ENCODE results near the gene KDM4C. TPM values are rescaled to one million over a fixed set of nuclear protein-coding genes. Genes with fewer than 3 reads are reported as not detected.
A peak's percentile ranks its signal among the peaks of the same experiment; 100 is the strongest.
"Not testable (repeated sequence)": the region's sequence is repeated elsewhere in the genome, so short reads cannot be mapped to it uniquely, and the experiment has no call there.

Gene KDM4C
- total RNA-seq, 2 donors from 2014 or later: 46.6 to 70.9 TPM

- Mint-ChIP-seq H3K4me3 (no peak overlapping the region), H3K27ac (no peak overlapping the region), H3K9me3 (no peaks in the 10 kb centered on the region), H3K36me3 (ENCODE audit: low read depth) (peaks cover 76% of the 10 kb centered on the region), H3K27me3 (no peaks in the 10 kb centered on the region), H3K4me1 (no peaks in the 10 kb centered on the region)
- ATAC-seq (replicated peaks): no peak
Observed at GRCh38 chr9:7009065-7009464, 251.3 kb downstream of the KDM4C start.

- Mint-ChIP-seq H3K4me1 (no peaks in the 10 kb centered on the region), H3K36me3 (ENCODE audit: low read depth) (peaks cover 88% of the 10 kb centered on the region), H3K9me3 (no peaks in the 10 kb centered on the region), H3K4me3 (no peak overlapping the region), H3K27me3 (no peaks in the 10 kb centered on the region), H3K27ac (peak overlapping the region; percentile 48)
- ATAC-seq (replicated peaks): peak; percentile 28
Observed at GRCh38 chr9:7011395-7012067, 253.8 kb downstream of the KDM4C start.

DNA sequence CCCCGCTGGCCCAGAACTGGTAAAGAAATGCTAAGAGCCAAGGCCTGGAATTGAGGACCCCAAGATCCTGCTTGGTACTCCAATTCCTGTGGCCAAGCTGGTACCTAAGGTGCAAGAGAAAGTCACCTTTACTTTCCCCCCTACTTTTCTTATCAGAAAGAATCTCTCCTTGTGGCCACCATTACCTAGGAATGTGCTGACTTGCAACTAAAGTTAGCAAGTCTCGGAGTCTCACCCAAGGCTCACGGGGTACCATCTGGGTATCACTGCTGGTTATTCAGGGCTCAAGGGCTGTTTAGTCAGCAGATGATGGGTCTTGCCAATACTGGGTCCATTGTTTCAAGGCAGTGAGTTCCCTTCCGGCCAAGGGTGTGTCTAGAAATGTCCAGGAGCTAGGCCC, 270.2 kb downstream of the KDM4C start:
- Mint-ChIP-seq H3K36me3 (ENCODE audit: low read depth) (peaks cover 58% of the 10 kb centered on the region), H3K27me3 (no peaks in the 10 kb centered on the region), H3K9me3 (no peaks in the 10 kb centered on the region), H3K4me1 (peaks cover 2% of the 10 kb centered on the region), H3K27ac (no peak overlapping the region), H3K4me3 (no peak overlapping the region)
- no peak for ATAC-seq (replicated peaks)

GRCh38 chr9:7028591-7028990, 270.8 kb downstream of the KDM4C start:
- Mint-ChIP-seq H3K27me3 (no peaks in the 10 kb centered on the region), H3K4me1 (no peaks in the 10 kb centered on the region), H3K36me3 (ENCODE audit: low read depth) (peaks cover 57% of the 10 kb centered on the region), H3K4me3 (no peak overlapping the region), H3K27ac (no peak overlapping the region), H3K9me3 (no peaks in the 10 kb centered on the region)
- ATAC-seq (replicated peaks): no peak

- H3K4me1 Mint-ChIP-seq; H3K27me3 Mint-ChIP-seq; ATAC-seq (replicated peaks); H3K9me3 Mint-ChIP-seq; H3K4me3 Mint-ChIP-seq; H3K27ac Mint-ChIP-seq: not testable (repeated sequence)
- peaks cover 54% of the 10 kb centered on the region for H3K36me3 Mint-ChIP-seq (ENCODE audit: low read depth)
Observed at GRCh38 chr9:7030943-7031342, 273.2 kb downstream of the KDM4C start.

DNA sequence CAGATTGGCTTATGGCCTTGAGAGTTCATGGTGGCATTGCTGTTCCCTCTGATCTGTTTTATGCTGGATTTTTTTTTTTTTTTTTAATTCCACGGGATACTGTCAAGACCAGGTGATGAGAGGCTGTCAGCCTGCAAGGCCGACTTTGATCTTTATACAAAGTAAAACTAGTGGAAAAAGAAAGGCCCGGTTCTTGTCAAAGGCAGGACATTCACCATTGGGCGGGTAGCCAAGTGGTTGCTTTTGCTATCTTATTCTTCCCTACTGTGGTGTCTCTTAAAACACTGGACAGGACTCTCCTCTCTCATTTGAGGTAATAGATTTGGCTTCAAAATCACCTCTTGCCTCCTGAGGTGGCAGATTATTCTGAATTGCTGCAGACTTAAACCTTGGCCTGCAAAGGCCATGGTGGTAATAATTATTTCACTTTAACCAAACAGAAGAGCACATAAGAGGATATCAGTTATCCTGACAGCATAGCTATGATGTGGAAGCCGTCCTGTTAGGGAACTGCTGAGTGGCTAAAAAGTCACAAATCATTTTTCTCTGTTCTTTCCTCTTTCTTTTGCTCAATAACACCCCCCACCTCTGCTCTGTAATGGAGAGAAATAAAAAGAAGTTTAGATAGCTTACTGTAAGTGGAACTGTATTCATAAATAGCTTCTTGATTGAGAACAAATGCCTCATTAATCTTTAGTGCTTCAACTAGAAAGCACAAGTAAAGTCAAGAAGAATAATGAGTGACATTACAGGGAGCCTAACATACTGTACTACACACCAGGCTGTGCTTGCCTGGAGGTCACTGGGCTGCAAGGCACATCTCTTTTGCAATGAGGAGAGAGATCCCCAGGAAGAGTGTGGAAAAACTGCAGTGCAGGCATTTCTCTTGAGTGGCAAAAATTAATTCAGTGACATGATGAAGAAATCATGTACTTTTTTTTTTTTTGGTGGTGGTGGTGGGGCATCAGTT, 275.6 kb downstream of the KDM4C start:
- no peak overlapping the region for H3K4me3 Mint-ChIP-seq
- H3K4me1 Mint-ChIP-seq: no peaks in the 10 kb centered on the region
- H3K9me3 Mint-ChIP-seq: no peaks in the 10 kb centered on the region
- no peaks in the 10 kb centered on the region for H3K27me3 Mint-ChIP-seq
- peaks cover 50% of the 10 kb centered on the region for H3K36me3 Mint-ChIP-seq (ENCODE audit: low read depth)
- ATAC-seq (replicated peaks): no peak
- H3K27ac Mint-ChIP-seq: no peak overlapping the region

DNA sequence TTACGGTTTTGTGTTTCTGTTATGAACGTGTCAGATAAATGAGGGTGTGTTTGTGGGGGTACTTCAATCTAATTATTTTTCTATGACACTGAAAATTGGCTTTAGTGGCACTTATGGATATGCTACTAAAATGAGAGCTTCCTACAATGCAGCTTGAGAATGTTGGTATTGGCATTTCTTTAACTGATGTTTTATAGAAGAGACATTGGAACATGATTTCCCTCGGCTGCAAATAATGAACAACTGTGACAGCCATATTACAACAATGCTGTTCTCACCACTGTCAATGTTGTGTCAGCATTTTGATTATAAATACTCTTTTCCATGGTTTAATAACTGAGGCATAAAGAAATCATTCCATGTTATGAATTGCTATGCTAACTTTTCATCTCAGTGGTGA, 279.4 kb downstream of the KDM4C start:
- Mint-ChIP-seq H3K9me3 (no peaks in the 10 kb centered on the region), H3K4me3 (no peak overlapping the region), H3K27ac (no peak overlapping the region)

GRCh38 chr9:7042124-7042523, 284.4 kb downstream of the KDM4C start:
- ATAC-seq (replicated peaks): no peak
- Mint-ChIP-seq H3K36me3 (ENCODE audit: low read depth) (peaks cover 60% of the 10 kb centered on the region), H3K27me3 (no peaks in the 10 kb centered on the region), H3K4me1 (peaks cover 14% of the 10 kb centered on the region), H3K4me3 (no peak overlapping the region), H3K9me3 (no peaks in the 10 kb centered on the region), H3K27ac (no peak overlapping the region)

More for the DNA sequence above, 279.4 kb downstream of the KDM4C start:
- H3K4me1 Mint-ChIP-seq: no peaks in the 10 kb centered on the region
- peaks cover 73% of the 10 kb centered on the region for H3K36me3 Mint-ChIP-seq (ENCODE audit: low read depth)
- ATAC-seq (replicated peaks): no peak
- H3K27me3 Mint-ChIP-seq: no peaks in the 10 kb centered on the region

GRCh38 chr9:7045361-7045760, 287.6 kb downstream of the KDM4C start:
- no peaks in the 10 kb centered on the region for H3K27me3 Mint-ChIP-seq
- H3K4me1 Mint-ChIP-seq: peaks cover 14% of the 10 kb centered on the region
- H3K4me3 Mint-ChIP-seq: no peak overlapping the region
- H3K36me3 Mint-ChIP-seq (ENCODE audit: low read depth): peaks cover 75% of the 10 kb centered on the region
- no peaks in the 10 kb centered on the region for H3K9me3 Mint-ChIP-seq
- no peak overlapping the region for H3K27ac Mint-ChIP-seq
- ATAC-seq (replicated peaks): no peak

DNA sequence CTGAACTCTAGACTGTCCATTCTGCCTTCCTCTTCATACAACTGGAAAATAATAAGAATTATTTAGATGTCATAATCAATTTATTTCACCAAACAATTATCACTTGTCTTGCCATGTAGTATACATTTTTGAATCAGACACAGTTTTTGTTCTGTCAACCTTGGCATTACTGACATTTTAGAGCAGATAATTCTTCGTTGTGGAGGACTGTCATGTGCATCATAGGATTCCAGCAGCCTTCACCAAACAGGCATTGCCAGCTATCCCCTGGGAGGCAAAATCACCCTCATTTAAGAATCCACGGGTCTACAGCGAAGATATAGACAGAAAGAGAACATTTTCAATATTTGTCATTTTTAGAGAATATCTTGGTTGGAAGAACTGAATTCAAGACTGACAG, 293.9 kb downstream of the KDM4C start:
- no peaks in the 10 kb centered on the region for H3K9me3 Mint-ChIP-seq
- H3K4me1 Mint-ChIP-seq: peaks cover 14% of the 10 kb centered on the region
- no peak overlapping the region for H3K4me3 Mint-ChIP-seq
- no peak for ATAC-seq (replicated peaks)
- no peak overlapping the region for H3K27ac Mint-ChIP-seq
- no peaks in the 10 kb centered on the region for H3K27me3 Mint-ChIP-seq
- H3K36me3 Mint-ChIP-seq (ENCODE audit: low read depth): peaks cover 88% of the 10 kb centered on the region

DNA sequence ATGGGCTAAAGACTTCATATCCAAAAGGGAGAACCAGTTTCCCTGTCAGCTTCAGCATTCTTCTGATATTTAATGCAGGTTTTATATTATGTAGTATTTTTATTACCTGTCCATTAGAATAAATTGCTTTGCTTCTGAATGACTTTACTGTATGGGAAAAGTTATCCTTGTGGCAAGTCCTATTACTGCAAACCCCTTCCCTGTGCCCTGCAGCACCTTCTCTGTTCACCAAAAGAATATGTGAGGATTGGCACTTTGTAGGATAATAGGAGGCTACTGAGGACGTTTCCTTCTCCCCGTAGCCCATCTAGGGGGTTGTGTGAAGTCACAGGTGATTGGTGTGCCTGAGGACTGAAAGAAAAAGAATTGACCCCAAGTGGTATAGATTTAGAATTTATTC, 296.1 kb downstream of the KDM4C start:
- no peak overlapping the region for H3K27ac Mint-ChIP-seq
- no peaks in the 10 kb centered on the region for H3K9me3 Mint-ChIP-seq
- peaks cover 14% of the 10 kb centered on the region for H3K4me1 Mint-ChIP-seq
- no peaks in the 10 kb centered on the region for H3K27me3 Mint-ChIP-seq
- H3K36me3 Mint-ChIP-seq (ENCODE audit: low read depth): peaks cover 86% of the 10 kb centered on the region
- no peak overlapping the region for H3K4me3 Mint-ChIP-seq
- ATAC-seq (replicated peaks): no peak

DNA sequence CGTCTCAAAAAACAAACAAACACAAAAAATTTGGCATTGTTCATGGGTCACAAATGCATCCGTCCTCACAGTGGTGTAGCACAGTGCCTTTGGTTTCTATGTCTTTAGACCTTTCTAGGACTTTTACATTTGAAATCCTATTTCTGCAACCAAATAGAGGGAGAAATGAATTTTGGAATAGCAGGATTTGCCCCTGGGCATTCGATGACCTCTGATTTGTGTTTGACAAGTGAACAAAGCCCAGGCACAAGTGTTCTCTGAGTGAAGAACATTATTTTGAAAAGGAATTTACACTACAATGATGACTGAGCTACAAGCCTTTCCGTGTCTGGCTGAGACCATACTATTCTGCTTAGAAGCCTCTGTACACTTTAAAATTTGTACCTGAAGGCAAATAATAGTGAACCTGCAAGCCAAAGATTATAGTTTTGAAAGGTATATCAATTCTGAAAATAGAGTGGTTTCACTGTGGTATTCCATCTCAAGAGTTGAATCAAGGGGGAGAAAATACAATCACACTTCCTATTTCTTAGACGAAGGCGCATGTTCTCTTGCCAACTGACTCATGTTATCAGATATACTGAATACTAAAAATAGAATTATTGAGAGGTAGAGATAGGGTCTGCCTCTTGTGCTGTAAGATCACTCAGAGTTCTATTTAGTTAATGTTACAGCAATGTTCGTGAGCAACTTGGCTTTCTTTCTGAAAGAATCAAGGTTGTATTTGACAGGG, 297.6 kb downstream of the KDM4C start:
- Mint-ChIP-seq H3K4me1 (peaks cover 14% of the 10 kb centered on the region), H3K36me3 (ENCODE audit: low read depth) (peaks cover 84% of the 10 kb centered on the region), H3K27ac (no peak overlapping the region), H3K27me3 (no peaks in the 10 kb centered on the region), H3K4me3 (no peak overlapping the region), H3K9me3 (no peaks in the 10 kb centered on the region)
- ATAC-seq (replicated peaks): peak; percentile 32

DNA sequence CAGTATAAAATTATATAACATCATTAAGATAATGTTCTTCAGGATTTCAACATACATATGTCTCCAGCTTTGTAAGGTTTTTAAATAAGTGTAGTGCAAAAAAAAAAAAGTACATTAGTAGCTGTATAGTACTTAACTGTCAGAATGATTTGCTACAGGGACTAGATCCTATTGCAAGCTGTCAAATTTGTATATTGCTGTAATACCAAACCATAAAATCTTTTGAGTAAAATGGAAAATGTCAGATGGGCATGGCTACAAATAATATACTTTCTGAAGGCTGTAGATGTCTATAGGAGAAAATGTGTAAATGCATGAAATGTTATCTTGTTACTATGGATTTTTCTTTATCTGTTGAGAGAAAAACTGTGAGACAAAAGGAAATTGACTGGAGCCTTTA, 298.5 kb downstream of the KDM4C start:
- Mint-ChIP-seq H3K27me3 (no peaks in the 10 kb centered on the region), H3K36me3 (ENCODE audit: low read depth) (peaks cover 84% of the 10 kb centered on the region), H3K4me1 (peaks cover 14% of the 10 kb centered on the region), H3K9me3 (no peaks in the 10 kb centered on the region), H3K4me3 (no peak overlapping the region), H3K27ac (no peak overlapping the region)
- ATAC-seq (replicated peaks): no peak

DNA sequence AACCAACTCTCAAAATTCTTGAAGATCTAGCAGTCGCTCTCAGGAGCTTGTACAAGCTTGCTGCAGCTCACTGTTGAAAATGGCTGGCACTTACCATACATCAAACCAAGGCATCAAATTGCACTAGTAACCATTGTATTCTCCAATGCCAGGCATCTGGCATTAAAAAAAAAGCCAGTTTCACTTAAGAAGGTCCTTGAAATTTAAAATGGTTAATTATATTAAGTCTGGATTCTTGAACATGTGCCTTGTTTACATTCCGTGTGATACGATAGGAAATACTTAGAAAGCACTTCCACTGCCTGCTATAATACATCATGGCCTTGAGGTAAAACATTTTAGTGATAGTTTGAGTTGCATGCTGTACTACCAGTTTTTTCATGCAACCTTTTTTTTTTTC, 300.7 kb downstream of the KDM4C start:
- no peak overlapping the region for H3K27ac Mint-ChIP-seq
- ATAC-seq (replicated peaks): no peak
- H3K27me3 Mint-ChIP-seq: no peaks in the 10 kb centered on the region
- no peaks in the 10 kb centered on the region for H3K9me3 Mint-ChIP-seq
- peaks cover 77% of the 10 kb centered on the region for H3K36me3 Mint-ChIP-seq (ENCODE audit: low read depth)
- no peak overlapping the region for H3K4me3 Mint-ChIP-seq
- H3K4me1 Mint-ChIP-seq: peaks cover 11% of the 10 kb centered on the region
